Ammon's horn (tissue), 1 donor: ENCODE data around the gene TRIM31.
A peak's percentile ranks its signal among the peaks of the same experiment; 100 is the strongest.

ENCODE experiments used
- DNase-seq: peaks from one replicate; pipeline ENCODE4 v3.0.0-alpha.2; 2016; ENCODE audit warnings: low spot score

TRIM31 gene

DNA sequence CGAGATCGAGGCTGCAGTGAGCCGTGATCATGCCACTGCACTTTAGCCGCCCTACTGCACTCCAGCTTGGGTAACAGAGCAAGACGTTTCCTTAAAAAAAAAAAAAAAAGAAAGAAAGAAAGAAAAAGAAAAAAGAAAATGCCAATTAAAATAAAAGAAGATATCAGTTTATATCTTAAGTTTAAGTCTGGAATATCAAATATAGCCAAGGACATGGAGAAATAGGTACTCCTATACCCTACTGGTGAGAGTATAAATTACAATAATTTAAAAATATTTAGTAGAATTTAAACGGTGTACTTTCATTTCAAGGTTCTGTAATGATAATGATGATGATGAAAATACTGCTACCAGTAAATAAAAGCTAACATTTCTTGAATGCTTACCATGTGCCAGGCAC lies 3.8 kb upstream of the TRIM31 start:
- no peak for DNase-seq

DNA sequence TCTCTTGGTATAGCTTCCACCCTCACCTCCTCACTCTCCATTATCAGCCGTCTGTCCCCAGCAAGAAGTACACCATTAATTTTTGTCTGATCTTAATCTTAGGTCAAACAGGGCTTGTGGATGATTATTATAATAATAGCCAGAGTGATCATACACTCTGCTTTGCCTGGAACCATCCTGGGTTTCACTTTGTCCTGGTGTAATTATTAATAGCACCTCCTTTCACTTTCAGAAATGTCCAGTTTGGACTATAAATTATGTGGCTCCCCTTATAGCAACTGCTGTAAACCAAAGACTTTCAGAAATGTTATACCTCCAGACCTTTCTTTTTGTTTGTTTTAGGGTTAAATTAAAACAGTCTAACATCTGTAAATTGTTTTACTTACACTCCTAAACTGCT lies 951 bp upstream of the TRIM31 start:
- DNase-seq = no peak

DNA sequence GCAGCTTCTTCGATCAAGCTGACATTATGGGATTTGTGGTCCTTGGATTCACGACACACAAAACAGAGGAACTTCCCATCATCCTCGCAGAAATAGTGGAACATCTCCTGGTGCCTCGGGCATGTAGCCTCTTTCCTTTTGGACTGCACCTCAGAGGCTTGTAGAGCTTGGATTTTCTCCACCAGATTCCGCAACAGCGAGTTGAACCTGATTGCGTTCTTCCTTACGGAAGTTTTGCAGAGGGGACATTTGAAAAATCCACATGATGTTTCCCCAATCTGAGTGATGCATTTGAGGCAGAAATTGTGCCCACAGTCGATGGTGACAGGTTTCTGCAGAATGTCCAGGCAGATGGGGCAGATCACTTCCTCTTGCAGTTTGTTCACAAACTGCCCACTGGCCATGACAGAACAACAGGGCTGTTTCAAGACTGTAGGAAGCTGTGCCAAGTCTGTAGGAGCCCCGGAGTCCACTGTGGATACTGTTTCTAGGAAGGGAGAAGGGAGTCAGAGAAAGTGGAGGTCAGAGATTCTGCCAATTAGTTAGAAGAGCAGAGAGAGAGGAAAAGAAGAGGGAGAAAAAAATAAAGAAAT lies 392 bp downstream of the TRIM31 start:
- no peak for DNase-seq

DNA sequence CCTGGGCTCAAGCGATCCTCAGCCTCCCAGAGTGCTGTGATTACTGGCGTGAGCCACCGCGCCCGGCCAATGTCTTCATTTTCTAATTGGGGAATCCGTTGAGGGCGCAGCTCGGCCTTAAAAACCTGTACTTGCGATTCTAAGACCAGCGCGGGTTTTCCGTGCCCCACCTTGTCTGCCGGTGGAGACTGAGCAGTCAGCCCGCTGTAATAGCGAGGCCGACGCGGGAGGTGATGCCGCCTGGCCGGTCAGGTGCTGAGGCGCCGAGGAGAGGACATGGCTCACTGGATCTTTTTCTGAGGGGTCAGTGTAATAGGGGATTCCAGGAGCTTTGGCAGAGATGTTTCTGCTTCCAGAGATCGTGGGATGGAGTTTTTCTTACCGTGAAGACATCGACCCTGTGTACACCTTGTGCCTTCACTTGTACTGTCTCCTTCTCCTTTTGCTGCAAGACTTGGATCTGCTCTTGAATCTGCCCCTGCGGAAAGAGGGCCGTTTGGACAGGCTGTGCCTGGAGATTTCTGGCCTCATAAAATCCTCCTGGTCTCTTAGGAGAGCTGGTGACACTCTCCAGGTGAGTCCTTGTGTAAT lies 1.5 kb downstream of the TRIM31 start:
- no peak for DNase-seq

DNA sequence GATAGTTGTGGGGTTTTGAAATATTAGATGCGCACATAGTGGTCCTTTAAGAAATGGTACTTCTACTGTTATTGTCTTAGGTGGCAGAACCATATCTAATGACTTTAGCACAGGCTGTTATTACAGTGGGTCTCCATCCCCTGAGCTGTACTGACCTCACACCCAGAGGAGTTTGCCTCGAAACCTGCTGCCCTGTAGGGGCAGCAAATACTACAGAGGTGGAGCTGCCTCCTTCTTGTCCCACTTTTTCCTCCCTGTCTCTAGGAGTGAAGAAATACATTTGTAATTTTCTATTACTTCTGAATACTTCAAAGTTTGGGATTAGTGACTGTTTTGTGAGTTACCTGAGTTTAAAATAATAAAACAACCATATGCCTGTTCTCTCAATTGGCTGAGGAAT lies 8.2 kb downstream of the TRIM31 start:
- no peak for DNase-seq

DNA sequence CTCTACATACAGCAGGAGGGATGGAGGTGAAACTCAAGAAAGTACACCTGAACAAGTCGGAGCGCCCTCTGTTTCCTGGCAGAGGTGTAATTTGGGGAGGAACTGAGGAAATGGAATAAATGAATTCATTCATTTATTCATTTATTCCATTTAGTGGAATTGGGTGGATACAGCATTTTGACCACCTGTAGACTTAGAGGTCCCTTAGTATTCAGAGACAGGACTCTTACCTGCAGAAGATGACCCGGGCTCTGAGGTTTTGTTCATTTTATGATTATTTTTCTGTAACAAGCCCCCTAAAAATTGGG lies 9.1 kb downstream of the TRIM31 start:
- DNase-seq = no peak

DNA sequence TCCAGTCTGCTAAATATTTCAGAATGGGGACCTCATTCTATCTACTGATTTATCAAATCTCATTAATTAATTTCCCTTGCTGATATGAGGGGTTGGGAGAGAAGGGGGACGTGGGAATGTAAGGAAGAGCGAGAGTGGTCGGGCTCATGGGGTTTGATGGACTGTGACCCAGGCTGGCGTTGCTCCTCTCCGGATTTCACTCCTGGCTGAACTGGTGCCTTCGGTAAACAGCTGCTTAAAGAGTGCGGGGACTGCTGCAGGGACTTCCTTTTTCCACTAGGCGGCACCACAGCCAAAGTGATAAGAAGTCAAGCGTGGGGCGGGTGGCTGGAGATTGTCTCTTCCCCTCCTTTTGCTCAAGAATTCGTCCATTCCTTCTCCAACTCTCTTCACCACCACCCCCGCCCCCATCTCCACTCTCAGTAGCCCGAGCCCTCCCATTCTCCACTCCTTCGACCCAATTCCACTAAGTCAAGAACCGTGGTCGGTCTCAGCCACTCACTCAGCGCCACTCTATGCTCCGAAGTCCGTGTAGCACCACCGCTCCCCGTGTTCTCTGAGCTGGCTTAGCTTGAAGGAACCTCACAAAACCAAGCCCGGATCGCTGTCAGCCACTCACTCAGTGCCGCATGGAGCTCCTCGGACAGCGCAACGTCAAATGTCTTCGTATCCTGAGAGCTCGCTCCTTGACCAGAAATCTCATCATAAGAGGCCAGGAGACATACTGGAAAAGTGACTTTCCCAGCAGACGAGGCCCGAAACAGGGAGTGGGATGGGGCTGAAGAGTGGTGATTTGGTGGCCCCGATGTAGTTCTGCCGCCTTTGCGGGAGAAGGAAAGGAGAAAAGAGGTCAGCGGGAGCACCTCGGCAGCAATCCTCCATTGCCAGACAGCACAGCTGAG lies 9.7 kb downstream of the TRIM31 start:
- peak; percentile 90 for DNase-seq

DNA sequence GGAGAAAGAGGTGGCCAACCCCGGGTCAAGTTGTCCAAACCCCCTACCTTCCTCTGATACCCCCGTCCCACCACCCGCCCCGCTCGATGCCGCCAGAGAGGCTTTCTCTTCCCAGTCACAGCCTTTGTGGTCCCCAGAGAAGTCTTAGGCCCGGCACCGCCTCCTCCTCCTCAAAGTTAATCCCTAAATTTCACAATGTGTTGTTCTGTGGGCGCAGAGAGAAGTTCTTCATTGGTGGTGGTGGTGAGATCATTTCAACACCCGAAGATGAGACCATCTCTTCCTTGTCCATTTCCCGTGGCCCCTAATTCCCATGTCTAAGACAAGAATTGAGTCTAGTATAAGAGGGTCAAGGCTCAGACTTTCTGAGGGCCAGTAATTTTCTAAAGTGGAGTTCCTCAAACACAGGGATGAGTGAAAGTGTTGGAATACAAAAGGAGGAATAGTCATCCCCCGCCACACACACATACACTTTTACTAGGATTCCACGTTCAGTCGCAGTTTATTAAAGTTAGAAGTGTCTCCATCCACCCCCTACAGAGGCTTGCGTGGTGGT lies 10.4 kb downstream of the TRIM31 start:
- no peak for DNase-seq

DNA sequence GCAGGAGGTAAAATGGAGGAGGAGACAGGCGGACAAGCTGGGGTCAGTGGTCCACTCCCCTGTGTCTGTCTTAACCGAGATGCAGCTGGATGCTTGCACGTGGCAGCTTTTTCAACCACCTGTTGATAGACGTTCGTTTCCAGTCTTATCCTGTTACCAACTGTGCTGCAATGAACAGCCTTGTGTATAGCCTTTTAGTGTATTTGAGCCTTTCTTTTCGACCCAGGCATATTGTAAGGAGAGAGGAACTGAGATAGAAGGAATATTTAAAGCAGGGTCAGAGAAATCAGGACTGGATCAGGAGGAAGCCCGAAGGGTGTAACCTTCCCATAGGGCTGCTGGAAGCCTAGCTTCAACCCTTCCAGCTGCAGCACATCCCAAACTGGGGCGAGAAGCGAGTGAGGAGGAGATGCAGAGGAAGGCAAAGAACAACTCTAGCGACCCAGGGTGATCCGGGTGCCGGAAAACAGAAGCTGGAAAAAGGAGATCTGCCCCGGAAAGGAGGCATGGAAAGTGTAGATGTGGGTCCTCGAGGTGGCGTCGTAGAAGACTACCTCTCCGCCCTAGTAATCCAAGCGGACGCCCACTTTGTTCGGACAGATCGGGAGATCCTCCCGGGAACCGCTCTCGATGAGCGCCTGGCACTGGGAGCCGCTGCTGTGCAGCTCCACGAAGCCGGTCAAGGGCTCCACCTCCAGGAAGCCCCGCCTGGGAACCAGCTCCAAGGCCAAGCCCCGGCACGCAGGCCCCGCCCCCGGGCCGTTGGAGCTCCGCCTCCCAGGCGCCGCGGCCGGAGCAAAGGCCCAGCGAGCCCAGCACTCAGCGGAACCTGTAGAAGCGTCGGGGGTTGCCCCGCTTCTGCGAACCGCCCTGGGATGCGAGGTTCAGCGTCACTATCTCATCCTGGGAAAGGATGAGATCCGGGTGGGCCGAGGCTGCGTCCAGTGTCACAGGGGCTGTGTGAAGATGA lies 11.2 kb downstream of the TRIM31 start:
- DNase-seq = peak; percentile 91

DNA sequence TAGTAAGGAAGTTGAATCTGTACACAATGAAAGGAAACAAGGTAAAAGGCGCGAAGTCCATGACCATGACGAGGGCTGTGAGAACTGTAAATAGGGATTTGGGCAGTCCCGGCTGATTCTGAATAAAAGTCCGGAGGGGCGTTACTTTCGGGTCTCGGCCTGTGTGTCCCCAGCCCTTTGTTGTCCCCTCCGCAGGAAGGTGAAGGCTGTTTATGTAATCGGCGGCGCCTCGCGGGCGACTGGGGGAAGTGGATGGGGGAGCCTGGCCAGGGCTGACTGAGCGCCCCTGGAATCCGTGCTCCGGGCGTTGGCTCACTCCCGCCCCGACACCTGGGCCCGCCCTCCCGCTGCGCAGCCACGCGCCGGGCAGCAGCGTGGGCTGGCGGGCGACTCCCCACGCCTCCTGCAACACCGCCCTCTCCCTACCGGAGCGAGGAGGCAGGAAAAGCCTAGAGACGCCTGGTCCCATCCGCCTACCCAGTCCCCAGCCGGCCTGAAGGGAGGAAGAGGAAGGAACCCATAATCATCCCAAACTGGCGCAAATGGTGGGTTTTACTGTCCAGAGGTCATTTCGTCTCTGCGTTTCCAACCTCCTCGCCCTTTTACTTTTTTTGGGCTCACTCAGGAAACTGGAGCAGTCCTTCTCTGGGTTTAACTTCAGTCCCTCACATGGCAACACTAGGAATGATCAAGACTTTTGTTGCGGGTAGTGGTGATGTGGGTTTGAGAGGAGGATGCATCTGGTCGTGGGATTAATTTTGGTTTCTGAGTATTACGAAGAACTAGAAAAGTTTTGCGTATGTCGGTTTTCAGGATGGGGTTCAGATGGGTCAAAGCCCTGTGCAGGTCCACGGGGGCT lies 12.1 kb downstream of the TRIM31 start:
- DNase-seq = peak; percentile 9

DNA sequence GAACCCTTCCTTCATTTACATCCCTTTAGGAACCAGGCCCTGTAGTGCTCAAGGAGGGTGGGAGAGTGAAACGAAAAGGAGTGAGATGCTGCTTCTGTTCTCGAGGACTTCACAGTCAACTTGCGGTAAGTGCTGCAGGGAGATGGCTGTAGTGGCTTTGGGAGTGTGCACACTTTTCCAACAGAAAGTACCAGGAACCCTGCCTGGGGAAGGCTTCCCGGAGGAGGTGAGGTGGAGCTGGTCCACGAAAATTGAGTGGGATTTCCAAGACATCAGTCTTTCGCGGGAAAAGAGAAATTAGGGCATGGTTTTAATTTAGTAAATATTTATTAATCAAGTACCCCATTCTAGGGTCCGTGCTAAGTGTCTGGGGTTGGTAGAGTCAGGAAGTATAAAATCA lies 12.7 kb downstream of the TRIM31 start:
- no peak for DNase-seq

DNA sequence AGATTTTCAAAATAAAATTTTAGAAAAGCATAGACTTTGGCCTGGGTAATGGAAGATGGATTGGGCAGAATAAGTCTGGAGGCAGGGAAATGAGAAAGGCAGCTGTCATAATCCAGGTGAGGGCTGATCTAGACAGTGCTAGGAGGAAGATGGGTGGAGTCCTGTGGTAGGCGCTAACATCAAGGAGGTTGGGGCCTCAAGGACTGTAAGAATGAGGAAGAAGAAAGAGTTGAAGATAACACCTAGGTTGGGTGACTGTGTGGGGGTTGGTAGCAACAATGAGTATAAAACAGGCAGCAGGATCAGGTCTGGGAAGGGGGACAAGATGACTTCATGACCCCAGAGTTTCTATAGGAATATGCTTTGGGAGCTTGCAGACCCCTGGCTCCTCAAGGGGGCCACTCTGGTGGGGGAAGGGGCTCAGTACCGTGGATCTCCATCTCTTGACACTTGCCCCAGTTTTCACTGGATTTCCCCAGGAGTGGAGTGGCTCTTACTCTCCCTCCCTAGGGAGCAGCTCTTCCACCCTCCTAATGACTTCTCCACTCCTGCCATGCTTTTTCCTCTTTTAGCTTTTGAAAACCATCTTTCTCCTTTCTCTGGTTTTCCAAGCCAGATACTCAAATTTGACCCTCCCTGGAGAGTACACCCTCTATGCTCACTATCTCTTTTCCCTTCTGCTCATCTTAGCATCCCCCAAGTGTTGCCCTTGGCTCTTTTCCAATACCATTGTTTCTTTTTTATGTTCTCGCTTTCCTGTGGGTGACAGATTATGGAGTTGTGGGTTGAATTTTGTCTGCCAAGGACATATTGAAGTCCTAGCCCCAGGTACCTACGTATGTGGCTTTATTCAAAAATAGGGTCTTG lies 14.8 kb downstream of the TRIM31 start:
- DNase-seq = no peak

DNA sequence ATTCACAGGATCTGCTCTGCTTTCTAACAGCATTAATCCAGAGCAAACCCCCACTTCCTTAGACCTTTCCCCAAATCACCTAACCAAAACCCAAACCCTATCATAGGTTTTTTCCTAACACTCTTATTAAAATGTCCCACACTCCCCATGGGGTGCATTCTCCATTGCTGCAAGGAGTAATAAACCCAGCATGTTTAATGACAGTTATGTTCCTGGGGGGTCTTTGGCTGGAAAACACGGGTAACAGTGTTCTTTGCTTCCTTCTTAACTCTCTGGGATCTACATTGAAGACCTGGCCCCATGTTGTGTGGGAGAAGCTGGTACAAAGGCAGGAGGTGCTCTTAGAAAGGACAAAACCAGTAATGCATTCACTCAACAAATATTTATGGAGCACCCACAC lies 16.1 kb downstream of the TRIM31 start:
- DNase-seq = no peak

DNA sequence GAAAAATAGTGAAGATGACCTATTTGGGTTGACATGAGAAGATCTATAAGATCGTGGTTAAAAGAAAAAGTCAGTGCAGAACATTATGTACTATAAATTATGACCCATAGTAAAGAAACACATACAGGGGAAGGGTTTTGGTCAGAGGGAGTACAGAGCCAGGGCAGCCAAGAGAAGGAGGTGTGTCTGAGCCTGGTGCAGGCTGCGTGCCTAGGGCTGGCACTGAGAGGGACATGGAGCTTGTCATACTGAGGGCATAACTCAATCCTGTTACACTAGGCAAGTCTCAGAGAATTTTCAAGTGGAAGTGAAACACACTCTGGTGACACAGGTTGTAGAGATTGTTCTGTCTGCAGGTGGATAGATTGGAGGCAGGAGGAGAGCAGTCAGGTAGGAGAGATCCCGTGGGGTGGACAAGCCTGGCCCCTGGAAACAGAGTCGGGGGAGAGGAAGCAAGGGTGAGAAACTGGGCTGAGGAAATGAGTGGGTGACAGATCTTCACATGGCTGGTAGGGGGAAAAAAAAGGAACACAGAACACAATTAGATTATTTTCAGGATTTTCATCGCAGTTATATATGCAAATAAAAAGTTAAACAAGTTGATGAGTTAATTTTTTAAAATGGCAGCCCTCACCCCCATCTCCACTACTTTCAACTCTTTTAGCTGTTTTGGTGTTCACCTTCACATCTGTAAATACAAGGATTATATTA lies 18.8 kb downstream of the TRIM31 start:
- no peak for DNase-seq

DNA sequence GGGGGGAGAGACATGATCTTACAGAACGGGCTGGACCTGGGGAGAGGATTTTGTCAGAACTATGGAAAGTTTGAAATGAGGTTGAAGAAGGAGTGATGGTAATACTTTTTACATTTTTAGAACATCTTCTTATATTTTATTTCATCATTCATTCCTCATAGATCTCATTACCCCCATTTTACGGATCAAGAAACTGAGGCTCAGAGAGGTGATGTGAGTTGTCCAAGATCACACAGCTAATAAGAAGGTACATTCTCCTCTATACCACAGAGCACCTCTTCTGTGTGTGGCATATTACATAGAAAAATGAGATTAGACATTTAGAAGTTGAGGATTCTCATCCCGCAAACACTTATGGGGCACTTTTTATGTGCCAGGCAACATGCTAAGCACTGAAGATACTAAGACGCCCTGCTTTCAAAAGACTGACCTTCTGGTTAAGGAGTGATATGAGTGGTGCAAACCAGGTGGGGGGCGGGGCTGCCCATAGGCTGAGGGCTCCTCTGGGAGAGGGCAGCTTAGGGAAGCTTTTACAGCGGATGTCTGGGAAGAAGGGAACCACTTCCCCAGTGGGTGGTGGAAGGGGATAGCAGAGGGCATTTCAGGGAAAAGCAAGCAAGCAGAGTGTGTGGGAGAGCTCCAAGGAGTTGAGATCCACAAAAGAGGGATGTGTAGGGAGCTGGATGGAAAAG lies 19.9 kb downstream of the TRIM31 start:
- no peak for DNase-seq

DNA sequence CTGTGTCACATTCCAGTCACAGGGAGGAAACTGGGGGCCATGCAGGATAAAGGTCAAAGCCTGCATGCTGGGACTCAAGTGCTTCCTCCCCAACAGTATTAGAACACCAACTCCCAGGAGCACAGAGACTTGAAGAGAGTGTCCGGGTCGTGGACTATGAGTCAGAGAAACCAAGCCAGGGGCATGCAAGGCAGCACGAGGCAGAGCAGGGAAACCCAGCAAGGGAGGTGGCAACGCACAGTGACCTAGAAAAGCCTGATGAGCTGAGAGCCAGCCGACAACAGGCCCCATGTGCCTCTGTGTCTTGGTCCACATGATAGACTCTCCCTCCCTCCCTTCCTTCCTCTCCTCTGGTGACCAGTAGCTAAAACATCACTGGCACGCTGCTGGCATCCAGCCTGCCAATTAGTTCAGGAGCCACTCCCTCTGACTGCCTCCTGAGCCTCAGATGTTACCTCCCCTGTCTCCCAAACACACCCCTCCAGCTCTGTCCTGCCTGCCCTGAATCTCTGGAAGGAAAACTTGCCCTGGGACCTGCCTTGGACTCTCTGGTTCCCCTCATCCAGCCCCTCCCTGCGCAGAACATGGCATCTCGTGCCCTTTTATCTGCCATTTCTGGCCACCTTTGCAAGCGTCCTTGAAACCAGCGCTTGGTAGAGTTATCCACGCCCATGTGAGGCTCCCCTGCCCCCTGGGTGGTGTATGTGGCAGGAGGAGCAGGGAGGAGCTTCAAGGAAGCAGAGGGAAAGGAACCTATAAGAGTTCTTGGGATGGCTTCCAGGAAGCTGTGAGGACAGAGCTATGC lies 21.1 kb downstream of the TRIM31 start:
- no peak for DNase-seq

DNA sequence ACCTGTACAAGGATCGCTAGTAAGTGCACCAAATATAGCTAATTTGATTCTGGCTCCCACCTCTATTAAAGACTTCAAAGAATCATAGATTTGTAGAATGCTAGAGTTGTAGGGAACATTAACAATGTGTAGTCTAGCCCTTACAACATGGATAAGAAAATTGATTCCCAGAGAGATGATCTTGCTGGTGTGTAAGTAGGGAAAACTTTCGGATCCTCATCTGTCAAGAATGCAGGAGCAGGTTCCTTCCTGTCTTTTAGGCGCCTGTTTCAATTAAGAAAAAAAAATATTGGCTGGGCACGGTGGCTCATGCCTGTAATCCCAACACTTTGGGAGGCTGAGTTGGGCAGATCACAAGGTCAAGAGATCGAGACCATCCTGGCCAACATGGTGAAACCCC lies 25.0 kb downstream of the TRIM31 start:
- DNase-seq = no peak

DNA sequence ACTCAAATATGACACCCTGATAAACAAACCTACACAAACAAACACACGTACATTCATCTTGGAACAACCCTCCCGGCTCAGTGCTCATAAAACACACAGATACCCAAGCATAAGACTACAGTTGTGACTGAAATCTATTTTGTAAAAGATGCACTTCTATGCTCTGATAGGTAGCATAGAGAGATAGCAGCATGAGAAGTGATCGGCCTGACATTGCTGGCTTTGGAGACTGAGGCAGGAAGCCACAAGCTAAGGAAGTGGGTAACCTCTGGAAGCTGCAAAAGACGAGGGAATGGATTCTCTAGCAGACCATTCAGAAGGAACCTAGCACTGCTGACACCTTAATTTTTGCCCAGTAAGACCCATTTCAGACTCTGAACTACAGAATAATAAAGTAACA lies 35.7 kb downstream of the TRIM31 start:
- DNase-seq = no peak
